ENCODE results near the gene GTPBP10.

Gene GTPBP10

GRCh38 chr7:90408142-90408541 lies 61.6 kb downstream of the GTPBP10 start:
- no peak for DNase-seq (ENCODE audit: low read depth)
- no peak for TF ChIP-seq CTCF (IDR thresholded peaks at IDR 0.05; ENCODE audit: low read depth, low read length, missing control alignments)
- H3K4me3 ChIP-seq (ENCODE audit: low read depth, low read length): no peak overlapping the region

- H3K4me3 ChIP-seq (ENCODE audit: low read depth, low read length): no peak overlapping the region
- no peak for DNase-seq (ENCODE audit: low read depth)
- TF ChIP-seq CTCF (IDR thresholded peaks at IDR 0.05; ENCODE audit: low read depth, low read length, missing control alignments): no peak
Observed at GRCh38 chr7:90409667-90410066, 63.2 kb downstream of the GTPBP10 start.

DNA sequence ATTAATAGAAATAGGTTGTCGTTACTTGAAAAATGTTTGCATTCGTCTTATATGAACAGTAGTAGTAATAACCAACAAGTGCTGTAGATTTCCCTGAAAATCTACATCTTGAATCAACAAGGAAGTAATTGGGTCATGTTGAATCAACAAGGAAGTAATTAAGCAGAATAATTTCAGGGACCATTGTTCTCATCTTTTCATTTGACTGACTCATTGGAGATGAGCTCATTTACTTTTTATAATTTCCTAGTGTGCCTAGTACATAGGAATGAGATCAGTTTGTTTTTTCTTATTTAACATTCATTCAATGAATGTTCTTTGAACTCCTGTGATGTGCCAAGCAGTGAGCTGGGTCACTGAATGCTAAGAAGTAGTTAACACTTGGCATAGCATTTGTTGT lies 65.0 kb downstream of the GTPBP10 start:
- DNase-seq (ENCODE audit: low read depth): no peak
- no peak for TF ChIP-seq CTCF (IDR thresholded peaks at IDR 0.05; ENCODE audit: low read depth, low read length, missing control alignments)
- H3K4me3 ChIP-seq (ENCODE audit: low read depth, low read length): no peak overlapping the region

DNA sequence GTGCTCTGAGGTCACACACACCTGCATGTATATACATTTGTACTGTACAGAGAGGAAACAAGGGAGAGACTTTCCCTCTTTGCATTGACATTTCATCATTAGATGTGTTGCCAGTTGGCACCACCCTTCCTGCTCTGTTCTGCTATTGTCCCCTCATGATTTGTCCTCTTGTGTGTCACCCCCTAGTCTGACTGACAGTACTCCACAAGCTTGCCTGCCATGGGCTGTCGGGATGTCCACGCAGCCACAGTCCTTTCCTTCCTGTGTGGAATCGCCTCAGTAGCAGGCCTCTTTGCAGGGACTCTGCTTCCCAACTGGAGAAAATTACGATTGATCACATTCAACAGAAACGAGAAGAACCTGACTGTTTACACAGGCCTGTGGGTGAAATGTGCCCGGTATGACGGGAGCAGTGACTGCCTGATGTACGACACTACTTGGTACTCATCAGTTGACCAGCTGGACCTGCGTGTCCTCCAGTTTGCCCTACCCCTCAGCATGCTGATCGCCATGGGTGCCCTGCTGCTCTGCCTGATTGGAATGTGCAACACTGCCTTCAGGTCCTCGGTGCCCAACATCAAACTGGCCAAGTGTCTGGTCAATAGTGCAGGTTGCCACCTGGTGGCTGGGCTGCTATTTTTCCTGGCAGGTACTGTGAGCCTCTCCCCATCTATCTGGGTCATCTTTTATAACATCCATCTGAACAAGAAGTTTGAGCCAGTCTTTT lies 66.1 kb downstream of the GTPBP10 start:
- peak; percentile 53 for TF ChIP-seq CTCF (IDR thresholded peaks at IDR 0.05; ENCODE audit: low read depth, low read length, missing control alignments)
- H3K4me3 ChIP-seq (ENCODE audit: low read depth, low read length): no peak overlapping the region
- no peak for DNase-seq (ENCODE audit: low read depth)

- H3K4me3 ChIP-seq (ENCODE audit: low read depth, low read length): no peak overlapping the region
- no peak for TF ChIP-seq CTCF (IDR thresholded peaks at IDR 0.05; ENCODE audit: low read depth, low read length, missing control alignments)
- DNase-seq (ENCODE audit: low read depth): no peak
Observed at GRCh38 chr7:90413185-90413528, 66.6 kb downstream of the GTPBP10 start.

DNA sequence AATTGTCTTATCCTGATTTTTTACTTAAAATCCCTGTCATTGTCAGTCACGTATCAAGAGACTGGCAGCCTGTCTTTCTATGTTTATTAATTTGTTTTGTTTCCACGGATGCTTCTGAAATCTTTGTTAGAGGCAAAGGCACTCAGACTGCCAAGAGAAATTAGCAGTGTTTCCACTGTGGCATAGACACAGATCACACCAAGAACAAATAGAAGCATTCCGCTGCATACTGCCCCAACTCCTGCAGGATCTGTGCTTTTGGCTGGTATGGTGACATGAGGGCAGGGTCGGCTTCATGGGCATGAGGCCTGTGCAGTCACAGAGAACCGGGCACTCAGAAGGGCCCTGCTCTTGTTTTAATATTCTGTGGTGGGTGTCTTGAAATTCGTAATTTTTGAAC lies 75.1 kb downstream of the GTPBP10 start:
- TF ChIP-seq CTCF (IDR thresholded peaks at IDR 0.05; ENCODE audit: low read depth, low read length, missing control alignments): no peak
- no peak overlapping the region for H3K4me3 ChIP-seq (ENCODE audit: low read depth, low read length)
- no peak for DNase-seq (ENCODE audit: low read depth)

GRCh38 chr7:90424720-90425119 lies 78.2 kb downstream of the GTPBP10 start:
- no peak overlapping the region for H3K4me3 ChIP-seq (ENCODE audit: low read depth, low read length)
- TF ChIP-seq CTCF (IDR thresholded peaks at IDR 0.05; ENCODE audit: low read depth, low read length, missing control alignments): no peak
- peak; percentile 51 for DNase-seq (ENCODE audit: low read depth)

All from GM12864 (cell line).